A549 (cell line): Measurements from ENCODE around the gene SLC39A11. TPM values are rescaled to one million over a fixed set of nuclear protein-coding genes. Genes with fewer than 3 reads are reported as not detected.

Source experiments
- ATAC-seq, 2 experiments: fragments of 200-7000 bp in 1 of 2; fragments of >200 bp in 1 of 2; cut with Nextera tagmentation in 1 of 2; cut with Tn5 transposase in 1 of 2; 3 replicates each; pipeline versions ENCODE4 v1.8.0 to v1.9.1; 2018 to 2020; ENCODE audit warnings: mild to moderate bottlenecking in 1 of 2, moderate library complexity in 1 of 2
- CTCF ChIA-PET: fragments of 300-600 bp; sonication (Branson Sonifier 250); formaldehyde crosslinking; extraction: SDS; loops from one replicate; lab custom pipeline; 2021; ENCODE audit warnings: antibody characterized with exemption, inconsistent platforms; lab: Yijun Ruan, JAX
- POLR2A ChIA-PET: fragments of 350-600 bp; formaldehyde crosslinking; extraction: SDS; loops from one replicate; lab custom pipeline; 2021; ENCODE audit warnings: antibody characterized with exemption, inconsistent platforms; lab: Yijun Ruan, JAX
- DNase-seq, 2 experiments: peaks; one replicate each; pipeline versions ENCODE4 v3.0.0 to v3.0.0-alpha.2; 2011 to 2016; ENCODE audit warnings: low read depth in 1 of 2, low spot score in 1 of 2
- FAIRE-seq: peaks from 2 replicates; lab custom pipeline; 2011; peaks lifted over from hg19 to GRCh38; lab: Jason Lieb, UNC
- H3K27ac ChIP-seq, 2 experiments: fragments of >200 bp; sonication (Bioruptor Twin); formaldehyde crosslinking; 3 replicates each; pipeline ENCODE4 v1.5.1; 2016 to 2017
- H3K4me1 ChIP-seq: fragments of >200 bp; sonication (Bioruptor Twin); formaldehyde crosslinking; 3 replicates; pipeline ENCODE4 v1.6.1; 2016
- H3K4me2 ChIP-seq: fragments of >200 bp; sonication (Bioruptor Twin); formaldehyde crosslinking; 3 replicates; pipeline ENCODE4 v1.6.1; 2016
- H3K4me3 ChIP-seq: fragments of >200 bp; sonication (Bioruptor Twin); formaldehyde crosslinking; 3 replicates; pipeline ENCODE4 v1.5.1; 2016
- H3K9me3 ChIP-seq: fragments of >200 bp; sonication (Bioruptor Twin); formaldehyde crosslinking; 3 replicates; pipeline ENCODE4 v1.6.1; 2016
- BHLHE40 ChIP-seq: IDR thresholded peaks from 2 replicates; pipeline ENCODE4 v1.6.1; 2012; ENCODE audit warnings: low read depth, low read length, inconsistent platforms
- CBX2 ChIP-seq: fragments of 200-600 bp; sonication (generic); IDR thresholded peaks from 2 replicates; pipeline ENCODE4 v1.6.1; 2016; ENCODE audit warnings: low read depth, mild to moderate bottlenecking, borderline replicate concordance
- CBX8 ChIP-seq: fragments of 200-600 bp; sonication (generic); IDR thresholded peaks from 2 replicates; pipeline ENCODE4 v1.6.1; 2016
- EP300 ChIP-seq, 2 experiments: fragments of >200 bp; sonication (Bioruptor Twin); formaldehyde crosslinking; IDR thresholded peaks; 2 replicates in 1 of 2; 3 replicates in 1 of 2; pipeline ENCODE4 v1.6.1; 2016 to 2017
- ESRRA ChIP-seq: fragments of 150-350 bp; IDR thresholded peaks from 2 replicates; pipeline ENCODE4 v1.6.1; 2014; ENCODE audit warnings: mild to moderate bottlenecking, low read length, borderline replicate concordance
- FOSB ChIP-seq: fragments of 250-450 bp; sonication (Bioruptor Pico); IDR thresholded peaks from 2 replicates; pipeline ENCODE4 v1.5.0; 2020; ENCODE audit warnings: mild to moderate bottlenecking, moderate library complexity
- GATA3 ChIP-seq: IDR thresholded peaks from 2 replicates; pipeline ENCODE4 v1.6.1; 2012; ENCODE audit warnings: borderline replicate concordance
- HDAC2 ChIP-seq: fragments of 200-600 bp; sonication (generic); IDR thresholded peaks from 2 replicates; pipeline ENCODE4 v1.6.1; 2016
- HOXB5 ChIP-seq: fragments of 250-450 bp; sonication (Bioruptor Pico); IDR thresholded peaks from 2 replicates; pipeline ENCODE4 v1.5.0; 2020; ENCODE audit warnings: mild to moderate bottlenecking, moderate library complexity
- JUN ChIP-seq, 2 experiments: fragments of >200 bp; sonication (Bioruptor Twin); formaldehyde crosslinking; IDR thresholded peaks; 2 replicates in 1 of 2; 3 replicates in 1 of 2; pipeline ENCODE4 v1.6.1; 2016 to 2017
- JUNB ChIP-seq: fragments of >200 bp; sonication (Bioruptor Twin); formaldehyde crosslinking; IDR thresholded peaks from 2 replicates; pipeline ENCODE4 v1.6.1; 2016
- KDM1A ChIP-seq: fragments of 200-600 bp; sonication (generic); IDR thresholded peaks from 2 replicates; pipeline ENCODE4 v1.6.1; 2016; ENCODE audit warnings: low read depth, mild to moderate bottlenecking
- KDM5A ChIP-seq: fragments of 200-600 bp; sonication (generic); IDR thresholded peaks from 2 replicates; pipeline ENCODE4 v1.6.1; 2016; ENCODE audit warnings: antibody characterized with exemption, mild to moderate bottlenecking
- MAZ ChIP-seq: fragments of 150-350 bp; IDR thresholded peaks from 2 replicates; pipeline ENCODE4 v1.6.1; 2014; ENCODE audit warnings: antibody characterized with exemption, low read depth, low read length, borderline replicate concordance
- MYC ChIP-seq: IDR thresholded peaks from 2 replicates; pipeline ENCODE4 v1.6.1; 2012; ENCODE audit warnings: mild to moderate bottlenecking, inconsistent platforms, low read length, improper control_type of control experiment, borderline replicate concordance
- NFE2L2 ChIP-seq: fragments of 150-350 bp; conservative IDR thresholded peaks from 2 replicates; pipeline ENCODE4 v1.6.1; 2014; ENCODE audit warnings: low read length
- RAD21 ChIP-seq, 2 experiments: fragments of >200 bp in 1 of 2; sonication (Bioruptor Twin) in 1 of 2; formaldehyde crosslinking in 1 of 2; IDR thresholded peaks in 1 of 2; conservative IDR thresholded peaks in 1 of 2; 2 replicates in 1 of 2; 3 replicates in 1 of 2; pipeline ENCODE4 v1.6.1; 2012 to 2018; ENCODE audit warnings: inconsistent platforms in 1 of 2
- RCOR1 ChIP-seq: fragments of 150-350 bp; IDR thresholded peaks from 2 replicates; pipeline ENCODE4 v1.6.1; 2014; ENCODE audit warnings: antibody characterized with exemption, low read length, low read depth
- RFX5 ChIP-seq: fragments of 450-650 bp; IDR thresholded peaks from 2 replicates; pipeline ENCODE4 v1.7.1; 2014; ENCODE audit warnings: antibody characterized with exemption, mild to moderate bottlenecking, moderate library complexity
- RNF2 ChIP-seq: fragments of 200-600 bp; sonication (generic); IDR thresholded peaks from 2 replicates; pipeline ENCODE4 v1.6.1; 2016; ENCODE audit warnings: low read depth, mild to moderate bottlenecking, antibody characterized with exemption, moderate library complexity, borderline replicate concordance
- SMC3 ChIP-seq: fragments of >200 bp; sonication (Bioruptor Twin); formaldehyde crosslinking; IDR thresholded peaks from 3 replicates; pipeline ENCODE4 v1.6.1; 2018; ENCODE audit warnings: inconsistent platforms
- TFCP2L1 ChIP-seq: fragments of 250-450 bp; sonication (Bioruptor Pico); IDR thresholded peaks from 2 replicates; pipeline ENCODE4 v1.5.0; 2021; ENCODE audit warnings: mild to moderate bottlenecking
- TP53 ChIP-seq: fragments of 250-450 bp; sonication (Bioruptor Pico); IDR thresholded peaks from 2 replicates; pipeline ENCODE4 v1.5.0; 2021; ENCODE audit warnings: mild to moderate bottlenecking, moderate library complexity
- ZFP36 ChIP-seq: fragments of 450-650 bp; IDR thresholded peaks from 2 replicates; pipeline ENCODE4 v1.6.1; 2014; ENCODE audit warnings: borderline replicate concordance; ENCODE audit not compliant: partially characterized antibody
- ZNF302 ChIP-seq: fragments of 250-450 bp; sonication (Bioruptor Pico); IDR thresholded peaks from 2 replicates; pipeline ENCODE4 v1.9.0; 2021; ENCODE audit warnings: inconsistent platforms, mild to moderate bottlenecking, moderate library complexity
- WGBS: methylation state at CpG from one replicate; pipeline ENCODE4 v1.1.6; 2017; ENCODE audit errors: missing lambda C conversion rate; 5-methylcytosine and 5-hydroxymethylcytosine counted together
- polyA plus RNA-seq, 4 experiments: library from polyadenylated mRNA; depleted of rRNA in 3 of 4; stranded (reverse); fragments of >200 nt; fragmentation: RNase III in 1 of 4; extraction: RNeasy Plus Mini Kit Qiagen cat#74134 plus additional on column Dnase treatment in 1 of 4; gene quantifications; 2 replicates in 3 of 4; 3 replicates in 1 of 4; pipeline ENCODE4 v1.2.3, GENCODE V29; 2011 to 2017
- TF ChIP-seq, protein P1 (sequence below): fragments of 250-450 bp; sonication (Bioruptor Pico); IDR thresholded peaks from 2 replicates; pipeline ENCODE4 v1.5.0; 2021; ENCODE audit warnings: mild to moderate bottlenecking, moderate library complexity, borderline replicate concordance
- TF ChIP-seq, protein P2 (sequence below): fragments of 200-600 bp; sonication (generic); IDR thresholded peaks from 2 replicates; pipeline ENCODE4 v1.6.1; 2016; ENCODE audit warnings: antibody characterized with exemption, mild to moderate bottlenecking, moderate library complexity
- TF ChIP-seq, protein P3 (sequence below): fragments of >200 bp; sonication (Bioruptor Twin); formaldehyde crosslinking; IDR thresholded peaks from 3 replicates; pipeline ENCODE4 v1.6.1; 2016
- TF ChIP-seq, protein P4 (sequence below): fragments of 450-650 bp; IDR thresholded peaks from 2 replicates; pipeline ENCODE4 v1.6.1; 2014; ENCODE audit warnings: antibody characterized with exemption
- TF ChIP-seq, protein P5 (sequence below): IDR thresholded peaks from 2 replicates; pipeline ENCODE4 v1.6.1; 2012
- TF ChIP-seq, protein P6 (sequence below): IDR thresholded peaks from 2 replicates; pipeline ENCODE4 v1.6.1; 2012; ENCODE audit warnings: low read depth, borderline replicate concordance

The SLC39A11 gene
- polyA plus RNA-seq, 2 of the 4 experiments (the other 2 are of a cell fraction), result 18.4 to 25.2 TPM

DNA sequence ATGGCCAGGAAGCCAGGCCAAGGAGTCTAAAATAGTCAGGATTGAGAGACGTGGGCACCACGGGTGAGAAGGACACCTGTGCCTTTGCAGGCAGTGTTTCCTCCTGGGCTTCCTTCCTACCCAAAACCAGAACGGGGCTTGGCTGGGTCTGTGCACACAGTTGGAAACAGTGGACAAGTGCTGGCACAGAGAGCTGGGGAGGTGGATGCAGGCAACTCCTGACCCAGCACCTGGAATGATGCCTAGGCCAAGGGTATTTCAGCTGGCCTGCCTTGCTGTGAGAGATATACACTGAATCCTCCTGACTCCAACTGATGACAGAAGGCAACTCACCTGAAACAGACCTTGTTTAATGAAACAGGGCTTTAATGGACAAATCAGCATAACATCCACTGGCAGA is 186.2 kb downstream of the SLC39A11 start:
- Histone ChIP-seq H3K4me1 (no peaks in the 10 kb centered on the region), H3K4me2 (no peak overlapping the region), H3K4me3 (no peak overlapping the region), H3K27ac (no peak overlapping the region), H3K9me3 (no peaks in the 10 kb centered on the region)
- TF ChIP-seq FOSB (CRISPR knock-in tag), result no peak
- no peak for TF ChIP-seq CBX8
- TF ChIP-seq ESRRA, result no peak
- TF ChIP-seq, protein P1, sequence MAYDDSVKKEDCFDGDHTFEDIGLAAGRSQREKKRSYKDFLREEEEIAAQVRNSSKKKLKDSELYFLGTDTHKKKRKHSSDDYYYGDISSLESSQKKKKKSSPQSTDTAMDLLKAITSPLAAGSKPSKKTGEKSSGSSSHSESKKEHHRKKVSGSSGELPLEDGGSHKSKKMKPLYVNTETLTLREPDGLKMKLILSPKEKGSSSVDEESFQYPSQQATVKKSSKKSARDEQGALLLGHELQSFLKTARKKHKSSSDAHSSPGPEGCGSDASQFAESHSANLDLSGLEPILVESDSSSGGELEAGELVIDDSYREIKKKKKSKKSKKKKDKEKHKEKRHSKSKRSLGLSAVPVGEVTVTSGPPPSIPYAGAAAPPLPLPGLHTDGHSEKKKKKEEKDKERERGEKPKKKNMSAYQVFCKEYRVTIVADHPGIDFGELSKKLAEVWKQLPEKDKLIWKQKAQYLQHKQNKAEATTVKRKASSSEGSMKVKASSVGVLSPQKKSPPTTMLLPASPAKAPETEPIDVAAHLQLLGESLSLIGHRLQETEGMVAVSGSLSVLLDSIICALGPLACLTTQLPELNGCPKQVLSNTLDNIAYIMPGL (CRISPR knock-in tag), result no peak
- no peak for TF ChIP-seq RCOR1
- TF ChIP-seq RFX5, result no peak
- no peak for TF ChIP-seq HDAC2
- TF ChIP-seq, protein P2, sequence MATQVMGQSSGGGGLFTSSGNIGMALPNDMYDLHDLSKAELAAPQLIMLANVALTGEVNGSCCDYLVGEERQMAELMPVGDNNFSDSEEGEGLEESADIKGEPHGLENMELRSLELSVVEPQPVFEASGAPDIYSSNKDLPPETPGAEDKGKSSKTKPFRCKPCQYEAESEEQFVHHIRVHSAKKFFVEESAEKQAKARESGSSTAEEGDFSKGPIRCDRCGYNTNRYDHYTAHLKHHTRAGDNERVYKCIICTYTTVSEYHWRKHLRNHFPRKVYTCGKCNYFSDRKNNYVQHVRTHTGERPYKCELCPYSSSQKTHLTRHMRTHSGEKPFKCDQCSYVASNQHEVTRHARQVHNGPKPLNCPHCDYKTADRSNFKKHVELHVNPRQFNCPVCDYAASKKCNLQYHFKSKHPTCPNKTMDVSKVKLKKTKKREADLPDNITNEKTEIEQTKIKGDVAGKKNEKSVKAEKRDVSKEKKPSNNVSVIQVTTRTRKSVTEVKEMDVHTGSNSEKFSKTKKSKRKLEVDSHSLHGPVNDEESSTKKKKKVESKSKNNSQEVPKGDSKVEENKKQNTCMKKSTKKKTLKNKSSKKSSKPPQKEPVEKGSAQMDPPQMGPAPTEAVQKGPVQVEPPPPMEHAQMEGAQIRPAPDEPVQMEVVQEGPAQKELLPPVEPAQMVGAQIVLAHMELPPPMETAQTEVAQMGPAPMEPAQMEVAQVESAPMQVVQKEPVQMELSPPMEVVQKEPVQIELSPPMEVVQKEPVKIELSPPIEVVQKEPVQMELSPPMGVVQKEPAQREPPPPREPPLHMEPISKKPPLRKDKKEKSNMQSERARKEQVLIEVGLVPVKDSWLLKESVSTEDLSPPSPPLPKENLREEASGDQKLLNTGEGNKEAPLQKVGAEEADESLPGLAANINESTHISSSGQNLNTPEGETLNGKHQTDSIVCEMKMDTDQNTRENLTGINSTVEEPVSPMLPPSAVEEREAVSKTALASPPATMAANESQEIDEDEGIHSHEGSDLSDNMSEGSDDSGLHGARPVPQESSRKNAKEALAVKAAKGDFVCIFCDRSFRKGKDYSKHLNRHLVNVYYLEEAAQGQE, result no peak
- no peak for TF ChIP-seq KDM5A
- TF ChIP-seq JUNB, result no peak
- TF ChIP-seq MAZ, result no peak
- no peak for TF ChIP-seq KDM1A
- TF ChIP-seq ZNF302 (CRISPR knock-in tag), result no peak
- TF ChIP-seq RAD21 (conservative IDR thresholded peaks at IDR 0.05 in 1 of 2, IDR thresholded peaks at IDR 0.05 in 1 of 2), result no peak
- TF ChIP-seq TP53 (CRISPR knock-in tag), result no peak
- TF ChIP-seq JUN (IDR thresholded peaks at IDR 0.05), result no peak
- no peak for TF ChIP-seq ZFP36
- TF ChIP-seq, protein P3, sequence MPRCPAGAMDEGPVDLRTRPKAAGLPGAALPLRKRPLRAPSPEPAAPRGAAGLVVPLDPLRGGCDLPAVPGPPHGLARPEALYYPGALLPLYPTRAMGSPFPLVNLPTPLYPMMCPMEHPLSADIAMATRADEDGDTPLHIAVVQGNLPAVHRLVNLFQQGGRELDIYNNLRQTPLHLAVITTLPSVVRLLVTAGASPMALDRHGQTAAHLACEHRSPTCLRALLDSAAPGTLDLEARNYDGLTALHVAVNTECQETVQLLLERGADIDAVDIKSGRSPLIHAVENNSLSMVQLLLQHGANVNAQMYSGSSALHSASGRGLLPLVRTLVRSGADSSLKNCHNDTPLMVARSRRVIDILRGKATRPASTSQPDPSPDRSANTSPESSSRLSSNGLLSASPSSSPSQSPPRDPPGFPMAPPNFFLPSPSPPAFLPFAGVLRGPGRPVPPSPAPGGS, result no peak
- TF ChIP-seq SMC3, result no peak
- DNase-seq (no peak), ATAC-seq (no peak), FAIRE-seq (no peak)
- POLR2A ChIA-PET, result no interaction called here
- CTCF ChIA-PET, result interaction anchor here (1.4 kb wide), 1 partner anchor 178 kb away, joined by 3 read pairs; no protein-coding TSS in a partner anchor
- WGBS, result 70% methylated on average over 3 of the region's 3 CpGs

DNA sequence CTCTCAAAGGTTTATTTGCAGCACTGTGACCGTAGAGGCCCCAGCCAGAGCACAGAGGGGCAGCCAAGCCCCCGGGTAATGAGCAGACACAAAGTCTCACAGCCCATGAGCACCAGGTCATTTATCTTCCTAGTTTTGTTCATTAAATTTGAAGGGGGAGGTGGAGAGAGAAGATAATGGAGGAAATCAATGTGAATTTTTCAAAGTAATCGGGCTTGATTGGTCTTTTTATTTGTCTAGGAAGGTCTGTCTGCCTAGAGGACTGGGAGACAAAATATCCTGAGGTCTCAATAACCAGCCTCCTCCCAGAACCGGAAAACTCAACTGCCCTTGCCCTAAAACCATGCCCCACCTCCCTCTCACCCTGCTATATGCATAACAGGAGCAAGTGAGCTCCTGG is 189.0 kb downstream of the SLC39A11 start:
- FAIRE-seq, result no peak
- no peak overlapping the region for H3K27ac ChIP-seq
- TF ChIP-seq NFE2L2 (no peak), MAZ (no peak), EP300 (IDR thresholded peaks at IDR 0.05) (no peak), CBX2 (no peak), MYC (no peak), BHLHE40 (no peak), HDAC2 (no peak), RNF2 (no peak), ZNF302 (CRISPR knock-in tag) (no peak), FOSB (CRISPR knock-in tag) (no peak), HOXB5 (no peak), GATA3 (no peak), TFCP2L1 (CRISPR knock-in tag) (no peak)
- TF ChIP-seq, protein P4, sequence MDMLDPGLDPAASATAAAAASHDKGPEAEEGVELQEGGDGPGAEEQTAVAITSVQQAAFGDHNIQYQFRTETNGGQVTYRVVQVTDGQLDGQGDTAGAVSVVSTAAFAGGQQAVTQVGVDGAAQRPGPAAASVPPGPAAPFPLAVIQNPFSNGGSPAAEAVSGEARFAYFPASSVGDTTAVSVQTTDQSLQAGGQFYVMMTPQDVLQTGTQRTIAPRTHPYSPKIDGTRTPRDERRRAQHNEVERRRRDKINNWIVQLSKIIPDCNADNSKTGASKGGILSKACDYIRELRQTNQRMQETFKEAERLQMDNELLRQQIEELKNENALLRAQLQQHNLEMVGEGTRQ, result no peak
- TF ChIP-seq, protein P5, sequence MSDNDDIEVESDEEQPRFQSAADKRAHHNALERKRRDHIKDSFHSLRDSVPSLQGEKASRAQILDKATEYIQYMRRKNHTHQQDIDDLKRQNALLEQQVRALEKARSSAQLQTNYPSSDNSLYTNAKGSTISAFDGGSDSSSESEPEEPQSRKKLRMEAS, result no peak
- TF ChIP-seq, protein P6, sequence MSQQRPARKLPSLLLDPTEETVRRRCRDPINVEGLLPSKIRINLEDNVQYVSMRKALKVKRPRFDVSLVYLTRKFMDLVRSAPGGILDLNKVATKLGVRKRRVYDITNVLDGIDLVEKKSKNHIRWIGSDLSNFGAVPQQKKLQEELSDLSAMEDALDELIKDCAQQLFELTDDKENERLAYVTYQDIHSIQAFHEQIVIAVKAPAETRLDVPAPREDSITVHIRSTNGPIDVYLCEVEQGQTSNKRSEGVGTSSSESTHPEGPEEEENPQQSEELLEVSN, result no peak

More for the DNA sequence above, 189.0 kb downstream of the SLC39A11 start:
- CTCF ChIA-PET, result no interaction called here
- Histone ChIP-seq H3K4me3 (no peak overlapping the region), H3K4me1 (no peaks in the 10 kb centered on the region), H3K9me3 (no peaks in the 10 kb centered on the region), H3K4me2 (no peak overlapping the region)
- POLR2A ChIA-PET, result no interaction called here
- no peak for ATAC-seq
- 64% methylated on average over 4 of the region's 4 CpGs for WGBS
- DNase-seq, result no peak
